ENCODE data around the gene RTP1. TPM values are rescaled to one million over a fixed set of nuclear protein-coding genes. Genes with fewer than 3 reads are reported as not detected.

The RTP1 gene
- polyA plus RNA-seq, 1 of the 3 experiments (the other 2 are of a cell fraction) = not detected

DNA sequence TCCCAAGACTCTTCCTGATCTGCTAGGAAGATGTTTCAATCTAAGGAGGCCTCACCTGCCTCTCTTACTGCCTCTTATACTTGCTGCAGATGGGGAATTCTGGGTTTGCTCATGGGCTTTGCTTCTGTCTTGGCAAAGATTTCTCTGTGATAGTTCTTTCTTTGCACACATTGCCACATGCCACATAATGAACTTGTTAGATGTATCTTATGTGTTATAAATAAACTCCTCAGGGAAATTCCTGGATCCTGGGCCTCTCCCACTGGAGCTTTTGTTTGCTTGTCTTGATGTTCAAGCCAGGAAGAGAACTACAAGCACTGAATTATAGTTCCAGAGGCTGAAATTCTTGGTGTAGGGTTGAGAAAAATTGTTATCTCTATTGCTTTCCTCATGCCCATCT, 12.2 kb downstream of the RTP1 start (continued):
- TF ChIP-seq NFIC (IDR thresholded peaks at IDR 0.05; ENCODE audit: borderline replicate concordance) = no peak

DNA sequence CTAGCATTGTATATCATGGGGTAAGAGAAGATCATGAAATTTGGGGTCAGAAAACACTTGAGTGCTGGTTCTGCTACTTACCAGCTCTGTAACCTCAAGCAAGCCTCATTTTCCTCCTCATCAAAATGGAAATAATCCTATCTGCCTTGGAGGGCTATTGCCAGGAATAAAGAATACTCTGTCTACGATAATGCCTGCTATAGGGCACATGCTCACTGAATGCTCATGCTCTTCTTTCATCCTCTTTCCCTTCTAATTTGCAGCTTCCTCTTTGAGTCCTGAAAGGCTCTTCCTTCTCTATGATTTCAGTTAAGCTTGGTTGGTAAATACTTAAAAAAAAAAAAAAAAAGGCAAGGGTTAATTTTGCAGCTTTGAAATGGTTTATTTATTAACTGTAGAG, 12.8 kb downstream of the RTP1 start:
- H3K9me3 ChIP-seq = no peaks in the 10 kb centered on the region
- H3F3A ChIP-seq (replicated peaks; ENCODE audit: insufficient read depth) = no peaks in the 10 kb centered on the region
- H3K9ac ChIP-seq = no peak overlapping the region
- no peaks in the 10 kb centered on the region for H3K9me2 ChIP-seq
- POLR2A ChIA-PET = no interaction called here
- no peak overlapping the region for H2AFZ ChIP-seq (ENCODE audit: low read depth)
- CTCF ChIA-PET = interaction anchor here (0.7 kb wide), 1 partner anchor 468 kb away, joined by 3 read pairs; no protein-coding TSS in a partner anchor
- H3K4me1 ChIP-seq (ENCODE audit: control insufficient read depth in 1 of 2, insufficient read depth in 2 of 2, low read depth in 1 of 2, low read length in 1 of 2) = peaks cover 0 to 7% of the 10 kb centered on the region in 2 experiments; a peak in 1 of 4 replicates
- H3K27me3 ChIP-seq (ENCODE audit: insufficient read depth) = peaks cover 14% of the 10 kb centered on the region; the same call in 1 of the 2 replicates
- TF ChIP-seq GABPA (IDR thresholded peaks at IDR 0.05; ENCODE audit: low read depth) (no peak), RAD21 (IDR thresholded peaks at IDR 0.05; ENCODE audit: low read length) (no peak), FOXM1 (IDR thresholded peaks at IDR 0.05; ENCODE audit: low read depth) (no peak), NFIC (IDR thresholded peaks at IDR 0.05; ENCODE audit: borderline replicate concordance) (no peak), FOSL2 (IDR thresholded peaks at IDR 0.05; ENCODE audit: borderline replicate concordance, low read depth) (no peak), GATA2 (CRISPR knock-in tag; IDR thresholded peaks at IDR 0.05) (no peak), TEAD4 (IDR thresholded peaks at IDR 0.05; ENCODE audit: borderline replicate concordance, insufficient read depth) (no peak), RCOR1 (IDR thresholded peaks at IDR 0.05; ENCODE audit: low read length) (no peak), NRF1 (IDR thresholded peaks at IDR 0.05; ENCODE audit: low read depth, low read length) (no peak), YY1 (IDR thresholded peaks at IDR 0.05; ENCODE audit: low read depth) (no peak)
- TF ChIP-seq, protein P1, sequence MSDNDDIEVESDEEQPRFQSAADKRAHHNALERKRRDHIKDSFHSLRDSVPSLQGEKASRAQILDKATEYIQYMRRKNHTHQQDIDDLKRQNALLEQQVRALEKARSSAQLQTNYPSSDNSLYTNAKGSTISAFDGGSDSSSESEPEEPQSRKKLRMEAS (IDR thresholded peaks at IDR 0.05; ENCODE audit: low read depth) = no peak
- TF ChIP-seq, protein P2, sequence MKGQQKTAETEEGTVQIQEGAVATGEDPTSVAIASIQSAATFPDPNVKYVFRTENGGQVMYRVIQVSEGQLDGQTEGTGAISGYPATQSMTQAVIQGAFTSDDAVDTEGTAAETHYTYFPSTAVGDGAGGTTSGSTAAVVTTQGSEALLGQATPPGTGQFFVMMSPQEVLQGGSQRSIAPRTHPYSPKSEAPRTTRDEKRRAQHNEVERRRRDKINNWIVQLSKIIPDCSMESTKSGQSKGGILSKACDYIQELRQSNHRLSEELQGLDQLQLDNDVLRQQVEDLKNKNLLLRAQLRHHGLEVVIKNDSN (IDR thresholded peaks at IDR 0.05; ENCODE audit: borderline replicate concordance, low read depth) = no peak
- H3K27ac ChIP-seq (ENCODE audit: low read depth in 2 of 2, low read length in 1 of 2) = no peak overlapping the region
- no peaks in the 10 kb centered on the region for H3K79me2 ChIP-seq (ENCODE audit: insufficient read depth)
- no peaks in the 10 kb centered on the region for H4K20me1 ChIP-seq (ENCODE audit: insufficient read depth)
- H3K36me3 ChIP-seq (replicated peaks in 1 of 2; ENCODE audit: control insufficient read depth in 1 of 2, insufficient read depth in 2 of 2, low read length in 1 of 2) = no peaks in the 10 kb centered on the region
- H3K4me2 ChIP-seq = no peak overlapping the region
- 8% methylated on average over 1 of the region's 1 CpG for WGBS (ENCODE audit: low lambda C conversion rate)
- H3K4me3 ChIP-seq (ENCODE audit: low read depth in 2 of 2, low read length in 1 of 2) = no peak overlapping the region
- no peak for DNase-seq

DNA sequence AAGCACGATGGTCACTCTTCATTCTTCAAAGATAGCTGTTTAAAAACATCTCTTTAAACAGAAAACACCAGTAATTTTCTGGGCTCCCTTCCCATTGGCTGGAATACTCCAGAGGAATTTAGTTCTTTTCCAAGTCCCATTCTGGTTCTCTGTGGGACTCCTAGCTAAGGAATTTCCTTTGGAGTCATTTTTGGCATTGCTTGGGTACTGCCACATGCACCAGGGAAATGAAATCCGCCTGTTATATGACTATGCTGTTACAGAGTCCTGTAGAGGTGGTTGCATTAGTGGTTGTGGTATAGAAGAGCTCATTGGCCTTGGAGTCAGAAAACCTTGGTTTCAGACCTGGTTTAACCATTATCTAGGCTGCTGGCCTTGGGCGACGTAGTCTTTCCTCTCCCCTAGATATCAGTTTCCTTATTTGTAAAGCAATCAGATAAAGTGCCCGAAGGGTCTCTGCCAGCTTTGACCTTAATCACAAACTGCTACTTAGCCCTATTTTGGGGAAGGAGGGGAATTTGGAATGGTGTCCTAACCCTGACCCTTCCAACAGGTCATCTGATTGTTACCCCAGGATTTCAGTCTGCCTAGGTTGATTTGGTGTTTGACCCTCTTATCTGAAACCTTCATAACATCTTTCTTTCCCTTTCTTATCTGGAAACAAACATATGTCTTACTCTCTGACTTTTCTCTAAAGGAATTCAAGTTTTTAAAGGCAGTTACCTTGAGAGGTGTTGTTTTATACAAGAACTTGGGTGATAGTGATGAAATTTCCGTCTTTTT, 13.4 kb downstream of the RTP1 start:
- ChIA-PET POLR2A (no interaction called here), CTCF (interaction anchor here (0.7 to 1.2 kb wide), 2 partner anchors 10 to 468 kb away, joined by 3 to 4 read pairs; no protein-coding TSS in a partner anchor)
- Histone ChIP-seq H3K27ac (ENCODE audit: low read depth in 2 of 2, low read length in 1 of 2) (no peak overlapping the region), H3K27me3 (ENCODE audit: insufficient read depth) (peaks cover 11% of the 10 kb centered on the region; the same call in 1 of the 2 replicates), H3K4me2 (no peak overlapping the region), H3K4me1 (ENCODE audit: control insufficient read depth in 1 of 2, insufficient read depth in 2 of 2, low read depth in 1 of 2, low read length in 1 of 2) (peaks cover 0 to 7% of the 10 kb centered on the region in 2 experiments; a peak in 1 of 4 replicates), H3K9ac (no peak overlapping the region), H4K20me1 (ENCODE audit: insufficient read depth) (no peaks in the 10 kb centered on the region), H3K9me3 (no peaks in the 10 kb centered on the region), H3K79me2 (ENCODE audit: insufficient read depth) (no peaks in the 10 kb centered on the region), H3K36me3 (replicated peaks in 1 of 2; ENCODE audit: control insufficient read depth in 1 of 2, insufficient read depth in 2 of 2, low read length in 1 of 2) (no peaks in the 10 kb centered on the region), H2AFZ (ENCODE audit: low read depth) (no peak overlapping the region), H3K9me2 (no peaks in the 10 kb centered on the region), H3K4me3 (ENCODE audit: low read depth in 2 of 2, low read length in 1 of 2) (no peak overlapping the region), H3F3A (replicated peaks; ENCODE audit: insufficient read depth) (no peaks in the 10 kb centered on the region)
- 3% methylated on average over 6 of the region's 6 CpGs for WGBS (ENCODE audit: low lambda C conversion rate)
- DNase-seq = no peak
- TF ChIP-seq TCF12 (IDR thresholded peaks at IDR 0.05) (no peak), YY1 (IDR thresholded peaks at IDR 0.05; ENCODE audit: low read depth) (no peak), POLR2AphosphoS5 (IDR thresholded peaks at IDR 0.05; ENCODE audit: low read depth, low read length) (no peak), TEAD4 (IDR thresholded peaks at IDR 0.05; ENCODE audit: borderline replicate concordance, insufficient read depth) (no peak)
